Mononuclear cell (primary cell): Measurements from ENCODE around the gene SLC38A1. TPM values are rescaled to one million over a fixed set of nuclear protein-coding genes. Genes with fewer than 3 reads are reported as not detected.

ENCODE experiments used
- H3K27me3 ChIP-seq: 2 replicates; pipeline ENCODE4 v1.6.0; 2011; ENCODE audit warnings: low read length, control low read depth; ENCODE audit not compliant: insufficient read depth
- H3K4me1 ChIP-seq: 2 replicates; pipeline ENCODE4 v1.5.1; 2011; ENCODE audit warnings: mild to moderate bottlenecking, low read length, control low read depth; ENCODE audit not compliant: insufficient read depth
- H3K4me3 ChIP-seq: 2 replicates; pipeline ENCODE4 v1.5.1; 2011; ENCODE audit warnings: mild to moderate bottlenecking, low read length, moderate library complexity
- H3K9me3 ChIP-seq: 2 replicates; pipeline ENCODE4 v1.5.1; 2011; ENCODE audit warnings: low read depth, mild to moderate bottlenecking, control low read depth, low read length
- total RNA-seq: library from RNA; depleted of rRNA; stranded (reverse); fragments of >200 nt; gene quantifications from one replicate; pipeline ENCODE4 v1.2.3, GENCODE V29; 2012

SLC38A1 gene
- total RNA-seq, 1 donor = 308 TPM

- H3K9me3 ChIP-seq = no peaks in the 10 kb centered on the region
- H3K27me3 ChIP-seq = no peaks in the 10 kb centered on the region
- no peaks in the 10 kb centered on the region for H3K4me1 ChIP-seq
- H3K4me3 ChIP-seq = no peak overlapping the region
Observed at GRCh38 chr12:46135750-46136149, 133.1 kb downstream of the SLC38A1 start.

- Histone ChIP-seq H3K27me3 (no peaks in the 10 kb centered on the region), H3K4me1 (no peaks in the 10 kb centered on the region), H3K9me3 (no peaks in the 10 kb centered on the region), H3K4me3 (no peak overlapping the region)
Observed at GRCh38 chr12:46134852-46135251, 134.0 kb downstream of the SLC38A1 start.

GRCh38 chr12:46134205-46134811 lies 134.5 kb downstream of the SLC38A1 start:
- H3K4me3 ChIP-seq = no peak overlapping the region
- no peaks in the 10 kb centered on the region for H3K4me1 ChIP-seq
- no peaks in the 10 kb centered on the region for H3K27me3 ChIP-seq
- H3K9me3 ChIP-seq = no peaks in the 10 kb centered on the region

- no peaks in the 10 kb centered on the region for H3K27me3 ChIP-seq
Observed at GRCh38 chr12:46133751-46134150, 135.1 kb downstream of the SLC38A1 start.

More at GRCh38 chr12:46133751-46134150, 135.1 kb downstream of the SLC38A1 start:
- H3K4me1 ChIP-seq = no peaks in the 10 kb centered on the region
- H3K4me3 ChIP-seq = no peak overlapping the region
- H3K9me3 ChIP-seq = no peaks in the 10 kb centered on the region

Other genes starting within 250 kb of the SLC38A1 start
- gene SLC38A2, start 103.7 kb upstream of the SLC38A1 start, total RNA-seq = 277 TPM